ENCODE measurements around the gene EZR.
A peak's percentile ranks its signal among the peaks of the same experiment; 100 is the strongest.

EZR gene

DNA sequence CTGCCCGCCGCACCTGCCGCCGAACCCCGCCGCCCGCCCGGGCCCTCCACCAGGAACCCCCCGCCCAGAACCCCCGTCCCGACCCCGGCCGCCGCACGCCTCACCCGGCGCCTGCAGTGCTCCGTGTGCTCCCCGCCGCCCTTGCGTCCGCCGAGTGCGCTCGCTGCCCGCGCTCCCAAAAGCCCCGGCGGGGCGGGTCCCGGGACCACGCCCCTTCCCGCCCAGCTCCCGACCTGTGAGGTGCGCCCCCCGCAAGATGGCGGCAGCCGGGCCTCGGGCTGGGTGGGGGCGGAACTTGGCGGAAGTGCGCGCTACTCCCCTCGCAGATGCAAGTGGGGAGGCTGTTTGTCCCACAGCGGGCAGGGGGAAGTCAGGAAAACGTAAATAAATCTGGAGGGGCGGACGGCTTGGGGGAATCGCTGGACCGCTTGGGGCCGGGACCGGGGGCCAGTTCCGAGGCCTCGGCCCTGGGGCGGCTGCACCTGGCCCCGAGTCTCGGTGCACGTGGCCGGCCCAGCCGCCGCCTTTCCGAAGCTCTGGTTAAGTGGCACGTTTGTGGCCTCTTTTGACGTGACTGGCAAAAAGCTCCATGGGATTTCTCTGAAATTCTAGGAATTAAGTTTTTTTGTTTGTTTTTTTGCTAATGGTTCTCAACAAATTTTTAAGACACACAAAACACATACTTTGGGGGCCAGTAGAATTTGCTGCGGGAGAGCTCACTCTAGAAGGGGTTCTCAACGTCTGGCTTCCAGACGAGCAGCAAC lies at the start of gene EZR:
Gene EZR, minus strand, starts transcription at position 156 of the 764 bp plus-strand sequence. CDS start 1,275 bp downstream, outside the sequence.
- DNase-seq = peak; percentile 39

DNA sequence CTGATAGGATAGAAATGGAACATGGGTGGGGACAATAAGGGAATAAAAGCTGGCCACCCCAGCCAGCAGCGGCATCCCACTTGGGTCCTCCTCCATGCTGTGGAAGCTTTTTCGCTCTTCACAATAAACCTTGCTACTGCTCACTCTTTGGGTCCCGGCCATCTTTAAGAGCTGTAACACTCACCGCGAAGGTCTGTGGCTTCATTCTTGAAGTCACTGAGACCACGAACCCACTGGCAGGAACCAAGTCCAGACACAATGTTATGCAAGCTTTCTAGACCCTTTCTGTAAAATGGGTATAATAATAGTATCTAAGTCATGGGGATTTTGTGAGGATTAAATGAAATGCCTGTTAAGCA lies 48.9 kb upstream of the EZR start:
- DNase-seq = no peak

DNA sequence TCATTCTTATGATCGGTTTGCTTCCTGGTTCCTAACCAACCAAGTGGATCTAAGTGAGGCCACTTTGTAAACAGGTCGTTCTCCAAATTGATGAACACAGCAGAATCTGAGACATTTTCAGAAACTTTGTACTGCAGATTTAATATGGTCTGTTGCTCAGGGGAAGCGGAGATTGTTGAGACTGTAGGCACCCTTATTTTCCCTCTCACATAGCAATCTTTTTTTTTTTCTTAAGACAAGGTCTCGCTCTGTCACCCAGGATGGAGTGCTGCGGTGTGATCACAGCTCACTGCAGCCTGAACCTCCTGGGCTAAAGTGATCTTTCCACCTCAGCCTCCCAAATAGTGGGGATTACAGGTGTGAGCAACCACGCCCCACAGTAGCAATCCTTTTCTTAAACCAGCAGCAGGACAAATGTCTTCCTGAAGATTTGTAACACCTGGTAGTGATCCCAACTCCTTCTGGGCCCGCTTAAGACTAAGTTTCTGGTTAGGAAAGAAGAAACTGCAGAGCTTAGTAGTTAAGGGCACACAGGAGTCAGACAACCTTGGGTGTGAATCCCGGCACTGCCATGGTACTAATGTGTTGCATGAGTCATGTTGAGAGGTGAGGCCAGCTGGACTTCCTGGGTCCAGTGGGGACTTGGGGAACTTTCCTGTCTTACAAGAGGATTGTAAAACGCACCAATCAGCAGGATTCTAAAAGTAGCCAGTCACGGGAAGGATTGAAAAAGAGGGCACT lies 48.4 kb upstream of the EZR start:
- no peak for DNase-seq

DNA sequence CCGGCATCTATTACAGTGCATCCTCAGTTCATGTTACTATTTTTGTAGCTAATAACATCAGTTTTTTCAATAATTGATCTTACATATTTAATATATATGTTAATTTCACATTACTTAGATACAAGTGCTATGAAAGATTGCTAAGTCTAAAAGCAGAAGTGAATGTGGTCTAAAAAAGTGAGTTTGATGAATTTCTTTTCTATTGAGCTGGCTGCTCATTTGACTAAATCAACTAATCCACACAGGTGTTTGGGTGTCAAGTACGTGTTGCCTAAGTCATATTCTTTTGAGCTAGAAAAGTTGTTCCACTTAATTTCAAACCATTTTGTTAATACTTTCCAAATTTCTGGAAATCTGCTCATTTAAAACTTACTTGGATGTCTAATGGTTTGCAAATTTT lies 46.6 kb upstream of the EZR start:
- no peak for DNase-seq

DNA sequence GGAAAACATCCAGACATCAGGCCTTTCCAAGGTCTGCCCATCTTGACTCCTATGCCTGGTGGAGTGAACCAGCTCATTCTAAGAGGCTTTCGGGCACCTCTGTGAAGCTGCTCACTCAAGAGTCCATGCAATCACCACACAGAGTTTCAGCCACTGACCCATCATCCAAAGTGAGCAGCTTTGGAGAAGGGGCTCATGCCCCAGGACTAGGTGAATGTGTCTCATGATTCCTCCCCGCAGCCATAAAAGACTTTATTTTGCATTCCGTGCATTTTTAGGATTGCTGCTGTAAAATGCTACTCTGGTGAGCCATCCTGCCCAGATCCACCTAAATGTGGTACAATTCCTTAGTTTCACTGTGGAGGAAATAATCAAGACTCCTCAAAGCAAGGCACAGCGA lies 44.5 kb upstream of the EZR start:
- no peak for DNase-seq

DNA sequence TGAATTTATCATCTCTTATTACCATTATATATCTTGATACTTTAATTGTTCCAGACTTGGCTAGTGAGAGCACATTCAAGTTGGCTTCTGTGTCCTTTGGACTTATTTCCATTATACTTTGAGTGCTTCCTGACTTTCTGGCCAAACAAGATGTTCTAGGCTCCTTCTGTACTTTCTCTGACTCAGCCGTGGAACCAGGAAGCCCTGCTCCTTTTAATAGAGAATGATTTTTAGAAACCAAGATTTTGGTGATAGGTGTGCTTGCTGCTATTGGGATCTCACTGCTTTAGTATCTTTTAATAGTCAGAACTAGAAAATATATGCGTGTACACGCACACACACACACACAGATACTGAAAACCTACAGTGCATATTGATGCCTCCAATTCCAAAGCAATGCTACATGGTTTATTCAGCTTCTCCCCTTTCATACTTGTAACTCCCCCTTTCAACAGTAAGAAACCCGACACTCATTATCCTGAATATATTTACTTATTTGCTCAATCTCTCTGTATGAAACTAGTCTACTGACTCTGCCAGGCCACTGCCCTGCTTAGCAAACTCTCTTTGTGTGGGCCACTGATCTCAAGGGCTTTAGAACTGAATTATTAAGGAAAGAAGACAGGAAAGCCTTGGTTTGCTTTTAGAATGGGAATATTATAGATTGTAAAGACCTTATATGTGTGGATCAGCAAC lies 42.7 kb upstream of the EZR start:
- no peak for DNase-seq

DNA sequence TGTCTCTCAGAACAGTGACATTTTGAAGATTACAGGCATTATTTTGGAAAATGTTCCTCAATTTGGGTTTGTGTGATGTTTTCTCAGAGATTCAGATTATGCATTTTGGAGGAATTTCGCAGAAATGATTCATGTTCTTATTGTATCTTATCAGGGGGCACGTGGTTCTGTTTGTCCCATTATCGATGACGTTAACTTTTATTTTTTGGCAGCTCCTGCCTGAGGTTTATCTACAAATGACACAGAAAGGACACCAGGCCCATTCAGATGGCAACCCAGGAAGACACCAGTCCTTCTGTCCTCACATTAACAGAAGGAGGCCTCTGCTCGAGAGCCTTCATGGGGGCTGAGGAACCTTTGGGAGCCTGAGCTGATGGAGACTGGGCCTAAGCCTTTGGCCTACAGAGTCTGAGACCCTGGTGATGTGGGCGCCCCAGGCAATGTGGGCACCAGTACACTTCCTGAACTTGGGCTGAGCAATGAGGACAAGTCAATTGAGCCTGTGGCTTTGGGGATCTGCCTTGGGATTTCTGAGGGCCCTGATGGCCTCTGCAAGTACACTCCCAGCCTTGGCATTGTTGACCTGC lies 41.2 kb upstream of the EZR start:
- no peak for DNase-seq

DNA sequence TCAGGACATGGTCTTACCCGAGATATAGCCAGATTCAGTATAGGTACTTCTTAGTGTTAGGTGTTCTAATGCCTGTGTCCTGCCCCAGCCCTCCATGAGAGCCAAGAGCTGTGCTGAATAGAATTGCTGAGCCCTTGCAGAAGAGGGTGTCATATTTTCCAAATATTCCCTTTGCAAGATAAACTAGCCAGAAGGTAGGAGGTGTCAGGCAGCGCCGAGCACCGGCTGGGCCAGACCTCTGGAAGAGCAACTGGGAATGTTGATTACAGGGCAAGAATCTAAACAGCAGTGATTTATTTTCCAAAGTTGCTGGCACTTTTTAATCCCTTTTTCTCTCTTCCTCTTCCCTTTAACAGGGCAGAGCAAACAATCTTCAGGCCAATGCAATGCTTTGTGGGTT lies 37.1 kb upstream of the EZR start:
- no peak for DNase-seq

DNA sequence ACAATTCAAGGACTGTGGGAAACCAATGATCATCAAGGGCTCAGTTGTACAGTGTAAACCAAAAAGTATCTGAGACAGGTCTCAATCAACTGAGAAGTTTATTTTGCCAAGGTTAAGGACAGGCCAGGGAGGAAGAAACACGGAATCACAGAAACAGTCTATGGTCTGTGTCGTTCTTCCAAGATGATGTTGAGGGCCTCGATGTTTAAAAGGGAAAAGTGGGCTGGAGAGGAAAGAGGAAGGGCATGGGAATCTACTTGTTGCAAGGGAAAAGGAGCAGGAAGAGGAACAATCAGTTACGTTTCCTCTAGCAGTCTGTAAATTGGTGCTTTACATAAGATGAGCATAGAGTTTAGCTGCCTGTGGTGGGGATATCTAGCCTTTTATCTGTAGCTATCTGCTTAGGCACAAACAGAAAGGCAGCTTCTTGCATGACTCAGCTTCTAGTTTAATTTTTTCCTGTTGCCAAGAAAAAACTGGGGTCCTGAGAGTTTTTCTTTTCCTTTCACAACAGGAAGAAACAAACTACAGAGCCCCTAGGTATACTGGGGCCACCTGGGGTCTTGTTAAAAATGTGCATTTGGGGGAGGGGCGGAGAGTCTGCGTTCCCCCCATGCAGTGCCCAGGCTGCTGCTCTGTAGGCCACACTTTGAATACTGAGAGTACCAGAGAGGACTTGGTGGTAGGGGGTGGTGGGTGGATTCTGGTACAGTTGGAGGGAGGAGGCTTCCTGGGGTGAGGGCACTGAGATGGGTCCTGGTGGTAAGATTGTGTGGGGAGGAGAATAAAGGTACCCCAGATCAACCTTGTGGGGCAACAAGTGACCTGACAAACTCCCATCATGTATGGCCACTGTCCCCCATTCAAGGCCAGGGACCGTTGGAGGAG lies 35.3 kb upstream of the EZR start:
- no peak for DNase-seq

DNA sequence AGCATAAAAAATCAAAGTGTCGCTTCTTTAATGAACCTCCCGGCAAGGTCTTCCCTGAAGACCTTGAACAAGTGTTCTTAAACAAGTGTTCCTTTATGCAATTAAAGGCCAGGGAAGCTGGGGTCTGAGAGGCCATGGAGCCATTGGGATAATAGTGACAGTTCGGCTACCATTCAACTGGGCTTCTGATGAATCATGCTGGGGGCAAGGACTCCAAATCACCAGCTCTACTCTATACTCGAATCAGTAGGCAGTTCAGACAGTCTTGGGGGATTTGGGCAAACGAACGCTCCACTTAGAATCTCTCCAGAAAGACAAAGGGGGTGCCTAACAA lies 34.7 kb upstream of the EZR start:
- no peak for DNase-seq

DNA sequence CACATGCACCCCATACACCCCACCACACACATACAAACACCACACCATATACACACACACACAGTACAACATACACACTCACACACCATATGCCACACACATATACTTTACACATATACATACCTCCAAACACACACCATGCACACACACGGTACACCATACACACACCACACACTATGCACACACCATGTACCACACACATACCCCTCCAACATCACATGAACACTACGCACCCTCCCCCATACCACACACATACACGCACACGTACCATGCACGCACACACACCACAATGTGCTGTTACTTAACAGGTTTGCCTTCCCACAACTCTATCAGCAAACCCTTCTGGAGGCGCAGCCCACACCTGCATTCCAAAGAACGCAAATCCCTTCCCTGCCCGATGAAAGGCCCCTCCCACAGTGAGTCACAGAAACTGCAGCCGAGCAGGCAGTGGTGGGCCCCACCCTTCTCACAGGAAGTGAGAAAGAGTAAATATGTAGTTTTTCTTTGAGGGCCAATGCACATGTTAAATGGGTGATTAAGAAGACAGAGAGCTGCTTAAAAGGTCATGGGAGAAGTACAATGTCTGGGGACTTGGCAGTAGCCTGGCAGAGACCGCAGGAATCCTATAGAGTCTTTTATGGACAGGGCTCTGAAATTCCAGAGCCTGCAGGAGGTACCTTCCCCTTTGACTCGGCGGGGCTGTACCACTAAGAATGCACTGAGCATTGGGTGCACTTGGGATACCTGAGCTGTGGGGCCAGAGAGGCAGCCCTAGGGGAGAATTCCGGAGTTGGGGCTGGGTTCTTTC lies 34.1 kb upstream of the EZR start:
- no peak for DNase-seq

DNA sequence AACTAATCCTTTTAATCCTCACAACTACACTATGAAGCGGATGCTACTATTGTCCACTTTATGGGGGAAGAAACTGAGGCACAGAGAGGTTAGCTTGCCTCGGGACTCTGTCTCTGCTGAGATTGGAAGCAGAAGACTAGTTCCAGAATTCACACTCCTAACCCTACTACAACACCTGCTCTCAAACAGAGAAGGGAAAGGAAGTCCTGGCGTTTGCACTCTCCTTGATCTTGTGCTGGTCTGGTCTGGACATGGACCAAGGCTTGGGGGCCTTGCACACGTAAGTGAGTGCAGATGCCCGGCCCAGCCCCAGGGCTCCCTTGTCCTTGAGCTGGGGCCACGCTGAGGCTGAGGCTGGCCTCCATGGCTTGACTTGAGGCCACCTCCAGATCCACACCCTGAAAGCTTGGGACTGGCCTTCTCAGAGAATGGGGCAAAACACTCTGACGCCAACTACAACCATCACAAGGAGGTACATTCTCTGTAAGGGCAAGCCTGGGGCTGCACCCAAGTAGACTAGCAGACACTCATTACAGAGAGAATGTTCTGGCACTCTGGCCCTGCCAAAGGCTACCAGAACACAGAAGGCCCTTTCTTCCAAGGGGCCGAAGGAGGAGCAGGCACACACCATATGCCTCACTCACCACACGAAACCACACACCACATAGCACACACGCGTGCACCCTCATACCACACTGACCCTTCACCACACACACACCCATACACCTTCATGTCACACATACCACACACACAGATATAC lies 33.3 kb upstream of the EZR start:
- no peak for DNase-seq

DNA sequence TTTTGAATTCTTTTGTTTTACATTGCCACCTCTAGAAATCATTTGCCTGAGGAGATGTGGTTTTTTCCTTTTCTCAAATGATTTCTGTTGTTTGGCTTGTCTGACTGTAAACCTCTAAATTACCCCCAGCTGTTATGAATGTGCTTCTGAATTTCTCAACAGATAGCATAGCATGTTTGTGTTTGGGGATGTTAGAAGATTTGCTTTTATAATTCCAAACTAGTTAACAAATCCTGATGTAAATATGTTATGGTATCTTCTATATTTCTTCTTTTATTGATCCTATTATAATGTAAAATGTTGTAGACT lies 31.6 kb upstream of the EZR start:
- no peak for DNase-seq

DNA sequence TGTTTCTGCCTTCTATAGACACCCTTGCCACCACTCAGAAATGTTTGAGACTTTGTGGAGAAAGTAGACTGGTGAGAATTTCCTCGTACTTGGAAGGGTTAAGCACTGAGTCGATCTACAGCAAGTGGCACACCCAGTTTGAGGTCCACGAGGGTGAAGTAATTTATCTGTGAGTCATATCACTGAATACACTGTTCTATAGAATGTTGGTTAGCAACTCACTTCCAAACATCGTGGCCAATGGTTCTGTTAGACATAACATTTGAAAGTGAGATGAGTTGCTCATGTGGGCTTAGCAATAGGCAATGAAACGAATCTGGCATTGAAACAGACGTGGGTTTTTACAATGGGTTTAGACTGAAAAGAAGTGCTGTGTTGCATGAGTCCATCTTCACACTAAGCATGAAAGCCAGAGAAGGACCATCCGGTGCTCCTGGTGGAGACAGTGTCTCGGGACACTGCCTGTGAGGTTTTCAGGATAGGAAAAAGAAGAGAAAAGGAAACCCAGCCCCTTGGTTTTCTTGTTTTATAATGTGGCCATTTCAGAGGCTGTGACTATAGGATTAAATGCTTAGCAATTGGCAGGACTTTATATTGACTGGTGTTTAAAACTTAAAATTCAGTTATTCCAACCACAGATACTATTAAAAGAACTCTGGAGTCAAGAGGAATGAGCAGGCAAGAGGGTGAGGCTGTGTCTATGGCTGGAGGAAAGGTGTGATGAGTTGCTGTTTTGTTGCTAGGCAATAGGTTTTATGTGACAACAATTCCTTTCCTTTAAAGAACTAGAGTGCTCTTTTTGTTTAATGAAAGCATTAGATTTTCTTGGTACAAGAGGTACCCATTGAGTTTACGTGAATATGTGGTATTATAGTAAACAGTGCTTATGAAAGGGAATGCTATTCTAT lies 31.0 kb upstream of the EZR start:
- DNase-seq = no peak

DNA sequence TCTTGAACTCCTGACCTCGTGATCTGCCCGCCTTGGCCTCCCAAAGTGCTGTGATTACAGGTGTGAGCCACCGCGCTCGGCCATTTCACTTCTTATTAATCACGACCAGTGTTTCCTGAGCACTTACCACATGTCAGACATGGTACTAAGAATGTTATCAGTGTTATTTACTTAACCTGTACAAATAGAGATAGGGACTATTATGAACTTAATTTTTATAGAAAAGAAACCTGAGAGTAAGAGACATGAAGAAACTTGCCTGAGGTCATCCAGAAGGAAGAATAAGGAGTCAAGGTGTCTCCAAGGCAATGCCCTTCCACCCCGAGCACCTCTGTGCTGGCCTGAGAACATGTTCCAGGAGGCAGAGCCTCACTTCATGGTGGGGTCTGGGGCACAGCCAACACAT lies 29.3 kb upstream of the EZR start:
- DNase-seq = no peak

DNA sequence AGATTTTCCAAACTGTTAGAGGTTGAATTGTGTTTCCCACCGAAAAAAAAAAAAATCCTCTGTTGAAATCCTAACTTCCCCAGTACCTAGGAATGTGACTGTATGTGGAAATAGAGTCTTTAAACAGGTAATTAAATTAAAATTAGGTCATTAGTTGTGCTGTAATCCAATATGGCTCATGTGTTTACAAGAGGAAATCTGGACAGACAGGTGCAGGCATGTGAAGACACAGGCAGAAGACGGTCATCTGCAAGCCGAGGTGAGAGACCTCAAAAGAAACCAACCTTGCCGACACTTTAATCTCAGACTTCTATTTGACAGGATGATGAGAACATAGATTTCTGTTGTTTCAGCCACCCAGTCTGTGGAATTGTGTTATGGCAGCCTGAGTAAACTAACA lies 28.6 kb upstream of the EZR start:
- no peak for DNase-seq

DNA sequence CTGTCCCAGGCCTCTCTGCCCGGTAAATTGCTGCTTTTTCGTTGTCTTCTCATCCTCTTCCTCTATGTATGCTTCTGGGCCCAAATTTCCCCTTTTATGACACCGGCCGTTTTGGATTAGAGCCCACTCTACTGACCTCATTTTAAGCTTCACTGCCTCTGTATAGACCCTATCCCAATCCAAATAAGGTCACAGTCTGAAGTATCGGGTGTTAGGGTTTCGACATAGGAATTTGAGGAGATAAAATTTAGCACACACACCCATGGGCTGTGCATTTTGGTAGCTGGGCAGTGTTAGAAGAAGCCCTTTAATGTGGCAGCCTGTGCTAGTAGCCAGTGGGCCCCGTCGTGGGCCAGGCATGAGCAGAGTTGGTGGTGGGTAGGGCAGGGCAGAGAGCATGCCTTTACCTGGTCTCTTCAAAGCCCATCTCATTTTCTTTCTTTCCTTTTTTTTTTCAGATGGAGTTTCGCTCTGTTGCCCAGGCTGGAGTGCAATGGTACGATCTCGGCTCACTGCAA lies 27.9 kb upstream of the EZR start:
- no peak for DNase-seq

DNA sequence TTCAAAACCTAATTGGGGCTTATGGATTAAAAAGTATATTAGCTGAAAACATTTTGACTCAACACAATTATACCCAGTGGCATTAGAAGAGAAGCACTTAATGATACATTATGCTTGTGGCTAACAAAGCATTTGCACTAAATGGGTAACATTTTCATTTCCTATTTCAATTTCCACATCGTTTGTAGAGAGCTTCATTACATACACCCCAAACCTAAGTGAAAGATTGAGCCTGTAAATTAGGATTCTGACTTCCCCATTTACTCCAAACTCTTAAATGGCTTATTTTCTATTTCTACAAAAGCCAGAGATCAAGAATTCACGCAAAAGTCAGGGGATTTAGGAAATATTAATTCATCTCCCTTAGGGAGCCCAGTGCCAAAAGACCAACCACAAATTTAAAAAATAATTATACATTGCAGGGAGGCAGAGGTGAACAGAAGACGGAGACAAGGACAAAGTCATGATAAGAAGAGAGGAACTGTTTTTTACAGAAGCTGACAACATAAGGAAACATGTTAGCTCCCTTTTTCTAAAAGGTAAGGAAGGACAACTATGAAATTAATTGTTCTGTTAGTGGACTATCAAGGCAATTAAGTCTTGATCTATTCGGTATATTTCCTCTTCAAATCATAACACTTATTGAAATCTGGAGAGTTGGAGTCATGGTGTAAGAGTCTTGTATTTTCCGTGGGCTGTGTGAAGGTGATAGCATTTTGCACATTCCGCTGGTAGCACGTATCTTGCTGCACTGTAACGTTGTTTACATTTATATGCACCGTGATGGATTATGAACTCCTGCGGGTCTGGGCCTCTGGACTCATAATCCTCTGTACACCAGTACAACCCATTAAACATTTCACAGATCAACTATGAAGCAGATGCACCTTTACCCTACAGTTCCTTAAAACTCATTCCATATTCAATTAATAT lies 24.8 kb upstream of the EZR start:
- DNase-seq = no peak

DNA sequence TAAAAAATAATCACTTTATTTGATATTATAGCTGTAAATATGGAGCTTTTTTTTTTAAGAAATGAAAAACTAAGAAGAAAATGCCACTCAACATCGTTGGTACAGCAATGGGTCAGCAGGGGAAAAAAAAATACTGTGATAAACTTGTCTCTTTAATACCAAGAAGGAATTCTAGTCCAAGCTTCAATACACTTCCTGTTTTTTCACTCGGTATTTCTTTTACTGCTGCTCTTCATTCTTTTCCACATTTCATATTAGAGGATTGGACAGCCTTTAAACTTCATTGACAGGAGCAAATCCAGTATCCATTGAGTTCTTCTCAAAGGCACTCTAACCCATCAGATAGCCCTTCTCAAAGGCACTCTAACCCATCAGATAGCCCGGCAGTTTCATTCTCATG lies 22.2 kb upstream of the EZR start:
- no peak for DNase-seq
